SK-N-SH (cell line): ENCODE data around the gene TP73.

Experiments used
- CTCF ChIP-seq: fragments of 200-600 bp; sonication (generic); IDR thresholded peaks from 2 replicates; pipeline ENCODE4 v1.6.1; 2017; ENCODE audit warnings: antibody characterized with exemption, mild to moderate bottlenecking, moderate library complexity
- EP300 ChIP-seq, 2 experiments: IDR thresholded peaks; 2 replicates each; pipeline versions ENCODE4 v1.4.0 to v1.6.1; 2012; ENCODE audit warnings: borderline replicate concordance in 1 of 2, low read depth in 1 of 2, low read length in 1 of 2
- EZH2phosphoT487 ChIP-seq: fragments of 200-600 bp; sonication (generic); IDR thresholded peaks from 2 replicates; pipeline ENCODE4 v1.6.1; 2017; ENCODE audit warnings: low read depth, mixed run types, mild to moderate bottlenecking, antibody characterized with exemption, moderate library complexity, borderline replicate concordance
- FOXJ3 ChIP-seq: sonication (generic); formaldehyde crosslinking; IDR thresholded peaks from 2 replicates; pipeline ENCODE4 v1.5.1; 2020; ENCODE audit warnings: mild to moderate bottlenecking, missing genetic modification reagents
- FOXM1 ChIP-seq: IDR thresholded peaks from 2 replicates; pipeline ENCODE4 v1.4.0; 2012; ENCODE audit warnings: low read depth, mild to moderate bottlenecking
- GATA2 ChIP-seq: sonication (generic); formaldehyde crosslinking; IDR thresholded peaks from 2 replicates; pipeline ENCODE4 v1.5.0; 2020; ENCODE audit warnings: mild to moderate bottlenecking, missing genetic modification reagents
- MEF2A ChIP-seq: IDR thresholded peaks from 2 replicates; pipeline ENCODE4 v1.4.0; 2012; ENCODE audit warnings: low read depth, borderline replicate concordance
- POLR2AphosphoS5 ChIP-seq: IDR thresholded peaks from 2 replicates; pipeline ENCODE4 v1.6.1; 2012; ENCODE audit warnings: low read depth, low read length
- RFX5 ChIP-seq: IDR thresholded peaks from 2 replicates; pipeline ENCODE4 v1.6.1; 2012; ENCODE audit warnings: mild to moderate bottlenecking, improper control_type of control experiment, low read length
- SIN3A ChIP-seq: IDR thresholded peaks from 2 replicates; pipeline ENCODE4 v1.6.1; 2012; ENCODE audit warnings: low read depth, mild to moderate bottlenecking, low read length, moderate library complexity, borderline replicate concordance
- SMC3 ChIP-seq: IDR thresholded peaks from 2 replicates; pipeline ENCODE4 v1.6.1; 2012; ENCODE audit warnings: low read depth, low read length, improper control_type of control experiment
- TAF1 ChIP-seq: IDR thresholded peaks from 2 replicates; pipeline ENCODE4 v1.6.1; 2012; ENCODE audit warnings: low read depth, mild to moderate bottlenecking, low read length, moderate library complexity, borderline replicate concordance
- TEAD4 ChIP-seq: IDR thresholded peaks from 2 replicates; pipeline ENCODE4 v1.4.0; 2012; ENCODE audit warnings: mild to moderate bottlenecking, borderline replicate concordance; ENCODE audit not compliant: insufficient read depth
- YY1 ChIP-seq: IDR thresholded peaks from 2 replicates; pipeline ENCODE4 v1.4.0; 2012; ENCODE audit warnings: low read depth, mild to moderate bottlenecking

GRCh38 chr1:3780901-3781300 is 128.6 kb downstream of the TP73 start:
- TF ChIP-seq EP300 (IDR thresholded peaks at IDR 0.05; ENCODE audit: borderline replicate concordance in 1 of 2, low read depth in 1 of 2, low read length in 1 of 2) (no peak), CTCF (no peak), EZH2phosphoT487 (no peak), SMC3 (no peak), TAF1 (no peak), MEF2A (no peak), YY1 (no peak), TEAD4 (no peak), FOXM1 (no peak), RFX5 (no peak), POLR2AphosphoS5 (no peak), GATA2 (CRISPR knock-in tag) (no peak), FOXJ3 (CRISPR knock-in tag) (no peak), SIN3A (no peak)
